HCT116 (cell line): ENCODE measurements around the gene CRYBG2. TPM values are rescaled to one million over a fixed set of nuclear protein-coding genes. Genes with fewer than 3 reads are reported as not detected.
"Not testable (repeated sequence)": the region's sequence is repeated elsewhere in the genome, so short reads cannot be mapped to it uniquely, and the experiment has no call there.

Experiments
- ATAC-seq: fragments of 200-7000 bp; cut with Tn5 transposase; 2 replicates; pipeline ENCODE4 v1.9.1; 2020; ENCODE audit warnings: mild to moderate bottlenecking, moderate library complexity
- BruUV-seq: library from RNA; stranded (reverse); fragments of 400-500 nt; replicated peaks from 2 replicates; lab custom pipeline; 2021; lab: Mats Ljungman, UMichigan
- CTCF ChIA-PET: fragments of 300-600 bp; sonication (Branson Sonifier 250); formaldehyde crosslinking; loops from one replicate; lab custom pipeline; 2021; ENCODE audit warnings: antibody characterized with exemption; lab: Charles Lee
- POLR2A ChIA-PET: fragments of 300-600, 350-600 bp; sonication (Branson Sonifier 250); formaldehyde crosslinking; loops from one replicate; lab custom pipeline; 2021; ENCODE audit warnings: antibody characterized with exemption; lab: Charles Lee
- RAD21 ChIA-PET, 2 experiments: fragments of 300-600 bp; sonication (Branson Sonifier 250); formaldehyde crosslinking; loops; one replicate each; lab custom pipeline; 2023; ENCODE audit warnings: low total read pairs in 2 of 2; ENCODE audit not compliant: uncharacterized antibody in 2 of 2, unreplicated experiment in 2 of 2, low non-redundant PET in 1 of 2; lab: Charles Lee
- DNase-seq: peaks from one replicate; pipeline ENCODE4 v3.0.0-alpha.2; 2010; ENCODE audit warnings: low read depth, low spot score
- H2AFZ ChIP-seq: fragments of 200-600 bp; shearing (Covaris generic), sonication (generic); 2 replicates; pipeline ENCODE4 v1.6.1; 2017; ENCODE audit warnings: low read depth, mixed run types, mixed read lengths, antibody characterized with exemption, low read length; ENCODE audit not compliant: poor library complexity, severe bottlenecking
- H3K27ac ChIP-seq: 2 replicates; pipeline ENCODE4 v1.5.1; 2012; ENCODE audit warnings: low read depth, low read length
- H3K27me3 ChIP-seq: fragments of 200-600 bp; sonication (generic); 2 replicates; pipeline ENCODE4 v1.6.1; 2016; ENCODE audit warnings: mixed run types, low read length, mixed read lengths; ENCODE audit not compliant: insufficient read depth
- H3K36me3 ChIP-seq, 2 experiments: fragments of 200-500 bp in 1 of 2; fragments of 200-600 bp in 1 of 2; sonication (Bioruptor generic) in 1 of 2; sonication (generic) in 1 of 2; 2 replicates each; pipeline versions ENCODE4 v1.5.1 to v1.6.1; 2014 to 2016; ENCODE audit warnings: low read length in 2 of 2, inconsistent platforms in 1 of 2, mixed read lengths in 1 of 2, mixed run types in 1 of 2; ENCODE audit not compliant: insufficient read depth in 2 of 2, control insufficient read depth in 1 of 2
- H3K4me1 ChIP-seq, 2 experiments: fragments of 200-600 bp in 1 of 2; sonication (generic) in 1 of 2; 2 replicates each; pipeline versions ENCODE4 v1.5.1 to v1.6.1; 2012 to 2017; ENCODE audit warnings: low read length in 2 of 2, inconsistent platforms in 1 of 2, mild to moderate bottlenecking in 1 of 2, mixed read lengths in 1 of 2, mixed run types in 1 of 2, moderate library complexity in 1 of 2; ENCODE audit not compliant: insufficient read depth in 2 of 2, control insufficient read depth in 1 of 2
- H3K4me2 ChIP-seq: fragments of 200-600 bp; sonication (generic); 2 replicates; pipeline ENCODE4 v1.6.1; 2017; ENCODE audit warnings: mixed run types, low read length, mixed read lengths
- H3K4me3 ChIP-seq, 2 experiments: fragments of 200-600 bp in 1 of 2; sonication (generic) in 1 of 2; replicated peaks in 1 of 2; 2 replicates each; pipeline ENCODE4 v1.5.1; 2011 to 2016; ENCODE audit warnings: low read length in 2 of 2, control low read depth in 1 of 2, low read depth in 1 of 2, mild to moderate bottlenecking in 1 of 2, mixed read lengths in 1 of 2, mixed run types in 1 of 2
- H3K79me2 ChIP-seq: fragments of 200-600 bp; sonication (generic); 2 replicates; pipeline ENCODE4 v1.6.1; 2017; ENCODE audit warnings: mild to moderate bottlenecking, mixed run types, low read length, moderate library complexity, mixed read lengths; ENCODE audit not compliant: insufficient read depth
- H3K9ac ChIP-seq: fragments of 200-600 bp; sonication (generic); 2 replicates; pipeline ENCODE4 v1.6.1; 2016; ENCODE audit warnings: low read length, mixed read lengths
- H3K9me2 ChIP-seq: fragments of 200-600 bp; sonication (generic), shearing (Covaris generic); 2 replicates; pipeline ENCODE4 v1.6.1; 2017; ENCODE audit warnings: mixed run types, mild to moderate bottlenecking, moderate library complexity; ENCODE audit not compliant: insufficient read depth
- H3K9me3 ChIP-seq, 2 experiments: fragments of 200-500 bp in 1 of 2; fragments of 200-600 bp in 1 of 2; sonication (Bioruptor generic) in 1 of 2; sonication (generic) in 1 of 2; 2 replicates each; pipeline ENCODE4 v1.6.1; 2014 to 2017; ENCODE audit warnings: low read length in 2 of 2, mixed read lengths in 2 of 2, inconsistent platforms in 1 of 2, low read depth in 1 of 2, mild to moderate bottlenecking in 1 of 2, mixed run types in 1 of 2, moderate library complexity in 1 of 2; ENCODE audit not compliant: control insufficient read depth in 1 of 2, insufficient read depth in 1 of 2
- H4K20me1 ChIP-seq: fragments of 200-600 bp; sonication (generic), shearing (Covaris generic); 2 replicates; pipeline ENCODE4 v1.6.1; 2017; ENCODE audit warnings: mixed run types, mild to moderate bottlenecking, moderate library complexity; ENCODE audit not compliant: insufficient read depth
- ATF3 ChIP-seq: IDR thresholded peaks from 2 replicates; pipeline ENCODE4 v1.6.1; 2012
- CBX3 ChIP-seq: IDR thresholded peaks from 2 replicates; pipeline ENCODE4 v1.6.1; 2012; ENCODE audit warnings: low read depth
- ELF1 ChIP-seq: IDR thresholded peaks from 2 replicates; pipeline ENCODE4 v1.6.1; 2012; ENCODE audit warnings: low read depth, borderline replicate concordance
- EZH2 ChIP-seq: fragments of 200-600 bp; sonication (generic); IDR thresholded peaks from 2 replicates; pipeline ENCODE4 v1.6.1; 2017; ENCODE audit warnings: antibody characterized with exemption, mixed run types
- EZH2phosphoT487 ChIP-seq: fragments of 200-600 bp; IDR thresholded peaks from 2 replicates; pipeline ENCODE4 v1.6.1; 2018; ENCODE audit warnings: antibody characterized with exemption, borderline replicate concordance
- FOSL1 ChIP-seq: IDR thresholded peaks from 2 replicates; pipeline ENCODE4 v1.6.1; 2012; ENCODE audit warnings: low read depth
- JUND ChIP-seq: IDR thresholded peaks from 2 replicates; pipeline ENCODE4 v1.6.1; 2012
- MAX ChIP-seq: IDR thresholded peaks from 2 replicates; pipeline ENCODE4 v1.6.1; 2012
- POLR2AphosphoS5 ChIP-seq: IDR thresholded peaks from 2 replicates; pipeline ENCODE4 v1.6.1; 2011; ENCODE audit warnings: mild to moderate bottlenecking, low read depth, low read length, moderate library complexity
- SP1 ChIP-seq: IDR thresholded peaks from 2 replicates; pipeline ENCODE4 v1.6.1; 2012; ENCODE audit warnings: low read depth
- SRF ChIP-seq: IDR thresholded peaks from 2 replicates; pipeline ENCODE4 v1.6.1; 2012; ENCODE audit warnings: low read depth
- ZNF274 ChIP-seq: fragments of 200-500 bp; sonication (Bioruptor generic); IDR thresholded peaks from 2 replicates; pipeline ENCODE4 v1.6.1; 2014; ENCODE audit warnings: mild to moderate bottlenecking, low read depth, low read length, inconsistent platforms
- intact Hi-C: fragments of 100-400 bp; cut with micrococcal nuclease; formaldehyde crosslinking; loops from 2 replicates; pipeline ENCODE4 v1.10.0; 2022
- total RNA-seq: library from RNA; stranded (reverse); gene quantifications from one replicate; pipeline ENCODE4 v1.2.1, GENCODE V29; 2021; ENCODE audit not compliant: unreplicated experiment

The CRYBG2 gene
- total RNA-seq, 1 experiment from 2014 or later: 10.5 TPM

GRCh38 chr1:26307966-26308899 is 45.7 kb downstream of the CRYBG2 start:
- RAD21 ChIA-PET, H3K36me3 ChIP-seq, H3K9me2 ChIP-seq, H3K27me3 ChIP-seq, ATAC-seq, DNase-seq, BruUV-seq, H3K4me2 ChIP-seq, H3K9ac ChIP-seq, H3K9me3 ChIP-seq, H4K20me1 ChIP-seq, POLR2A ChIA-PET, intact Hi-C loops, H3K4me3 ChIP-seq, H3K27ac ChIP-seq, H2AFZ ChIP-seq: not testable (repeated sequence)
- CTCF ChIA-PET: interaction anchor here (1.5 to 2.7 kb wide), 3 partner anchors 22 to 83 kb away, joined by 3 to 10 read pairs (median 5); no protein-coding TSS in a partner anchor
- peaks cover 12% of the 10 kb centered on the region for H3K79me2 ChIP-seq
- peaks cover 4 to 29% of the 10 kb centered on the region in 2 experiments; a peak in 3 of 4 replicates for H3K4me1 ChIP-seq

- ATAC-seq (no peak), DNase-seq (no peak)
- Histone ChIP-seq H3K27me3 (no peaks in the 10 kb centered on the region), H2AFZ (peak overlapping the region; percentile 71), H3K4me1 (peaks cover 9 to 37% of the 10 kb centered on the region in 2 experiments; a peak in 3 of 4 replicates), H3K79me2 (peaks cover 12% of the 10 kb centered on the region), H3K9ac (peak overlapping the region; percentile 89), H3K4me2 (peak overlapping the region; percentile 100), H3K36me3 (no peaks in the 10 kb centered on the region), H4K20me1 (no peaks in the 10 kb centered on the region), H3K9me2 (no peaks in the 10 kb centered on the region), H3K9me3 (no peaks in the 10 kb centered on the region), H3K27ac (peak overlapping the region; percentile 14; the same call in 1 of the 2 replicates), H3K4me3 (peak overlapping the region; percentile 79 to 91; a peak in 3 of 4 replicates)
- RAD21 ChIA-PET: no interaction called here
- TF ChIP-seq CBX3 (no peak), POLR2AphosphoS5 (no peak), ZNF274 (no peak), SP1 (no peak), SRF (no peak), FOSL1 (no peak), MAX (no peak), EZH2 (no peak), ATF3 (no peak), EZH2phosphoT487 (no peak), JUND (no peak), ELF1 (no peak)
- CTCF ChIA-PET: interaction anchor here (1.2 to 2.7 kb wide), 3 partner anchors 14 to 84 kb away, joined by 3 to 10 read pairs (median 4); no protein-coding TSS in a partner anchor
- POLR2A ChIA-PET: no interaction called here
- intact Hi-C loops: no loop called here
- no TSS peak for BruUV-seq
Measured at GRCh38 chr1:26307363-26307781, 46.6 kb downstream of the CRYBG2 start.
